Calu3 (cell line): ENCODE data around the gene CLDN5. TPM values are rescaled to one million over a fixed set of nuclear protein-coding genes. Genes with fewer than 3 reads are reported as not detected.

Source experiments
- BruUV-seq: library from RNA; stranded (reverse); fragments of 400-500 nt; replicated peaks from 2 replicates; lab custom pipeline; 2021; lab: Mats Ljungman, UMichigan
- CTCF ChIA-PET: fragments of 300-600 bp; sonication (Branson Sonifier 250); formaldehyde crosslinking; loops from one replicate; lab custom pipeline; 2022; ENCODE audit warnings: antibody characterized with exemption; lab: Charles Lee
- DNase-seq: peaks from one replicate; pipeline ENCODE4 v3.0.0; 2022
- H3K27ac Mint-ChIP-seq: one replicate; pipeline ENCODE4 v1.8.0; 2022; ENCODE audit warnings: mixed read lengths; ENCODE audit not compliant: unreplicated experiment
- H3K27me3 Mint-ChIP-seq: one replicate; pipeline ENCODE4 v1.8.0; 2022; ENCODE audit warnings: mixed read lengths; ENCODE audit not compliant: unreplicated experiment
- H3K36me3 Mint-ChIP-seq: one replicate; pipeline ENCODE4 v1.8.0; 2022; ENCODE audit warnings: mild to moderate bottlenecking, moderate library complexity, mixed read lengths; ENCODE audit not compliant: insufficient read depth, unreplicated experiment
- H3K4me1 Mint-ChIP-seq: one replicate; pipeline ENCODE4 v1.8.0; 2022; ENCODE audit warnings: mild to moderate bottlenecking, low read depth, mixed read lengths; ENCODE audit not compliant: unreplicated experiment
- H3K4me3 Mint-ChIP-seq: one replicate; pipeline ENCODE4 v1.8.0; 2022; ENCODE audit warnings: mild to moderate bottlenecking, low read depth, moderate library complexity, mixed read lengths; ENCODE audit not compliant: unreplicated experiment
- H3K9me3 Mint-ChIP-seq: one replicate; pipeline ENCODE4 v1.8.0; 2022; ENCODE audit warnings: low read depth, mixed read lengths; ENCODE audit not compliant: unreplicated experiment
- intact Hi-C: fragments of 100-400 bp; cut with micrococcal nuclease; formaldehyde crosslinking; loops from one replicate; pipeline ENCODE4 v1.10.0; 2022; ENCODE audit not compliant: unreplicated experiment
- total RNA-seq: library from RNA; stranded (reverse); gene quantifications from 2 replicates; pipeline ENCODE4 v1.2.3, GENCODE V29; 2022
- TF ChIP-seq, protein P1 (sequence below): fragments of 200-600 bp; IDR thresholded peaks from one replicate; pipeline ENCODE4 v1.8.0; 2022; ENCODE audit warnings: antibody characterized with exemption; ENCODE audit not compliant: unreplicated experiment

CLDN5 gene
- total RNA-seq, 1 experiment from 2014 or later: not detected

DNA sequence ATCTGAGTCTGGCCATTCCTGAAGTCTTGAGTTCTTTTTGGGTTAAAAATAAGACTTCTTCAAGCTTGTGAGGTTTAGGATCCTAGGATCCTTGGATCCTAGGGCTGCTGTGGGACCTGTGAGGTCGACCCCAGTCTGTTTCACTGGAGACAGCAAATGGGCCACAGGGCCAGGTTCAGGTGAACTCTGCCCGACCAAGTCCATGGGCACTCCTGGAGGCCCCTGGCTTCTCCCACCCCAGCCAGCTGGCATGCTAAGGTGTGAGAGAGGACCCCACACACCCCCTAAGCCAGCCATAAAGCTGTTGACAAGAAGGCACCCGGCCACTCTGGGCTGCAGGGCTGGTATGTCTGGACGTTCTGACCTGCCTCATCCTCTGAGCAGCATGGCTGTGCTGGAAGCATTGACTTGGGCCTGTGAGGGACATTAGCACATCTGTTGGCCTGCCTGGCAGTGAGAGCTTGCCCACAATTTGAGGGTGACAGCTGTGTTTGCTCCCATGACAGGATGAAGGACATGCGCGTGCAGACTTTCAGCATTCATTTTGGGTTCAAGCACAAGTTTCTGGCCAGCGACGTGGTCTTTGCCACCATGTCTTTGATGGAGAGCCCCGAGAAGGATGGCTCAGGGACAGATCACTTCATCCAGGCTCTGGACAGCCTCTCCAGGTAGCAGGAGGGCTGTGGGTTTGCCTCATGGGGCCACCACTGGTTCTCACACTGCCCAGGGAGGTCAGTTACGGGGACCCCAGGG, 16.0 kb downstream of the CLDN5 start:
- DNase-seq: no peak
- Mint-ChIP-seq H3K27ac (no peak overlapping the region), H3K27me3 (no peaks in the 10 kb centered on the region), H3K9me3 (no peaks in the 10 kb centered on the region), H3K36me3 (peaks cover 22% of the 10 kb centered on the region), H3K4me3 (no peak overlapping the region), H3K4me1 (no peaks in the 10 kb centered on the region)
- BruUV-seq: no TSS peak
- intact Hi-C loops: no loop called here
- CTCF ChIA-PET: interaction anchor here (0.6 kb wide), 1 partner anchor 350 kb away, joined by 3 read pairs; no protein-coding TSS in a partner anchor
- TF ChIP-seq, protein P1, sequence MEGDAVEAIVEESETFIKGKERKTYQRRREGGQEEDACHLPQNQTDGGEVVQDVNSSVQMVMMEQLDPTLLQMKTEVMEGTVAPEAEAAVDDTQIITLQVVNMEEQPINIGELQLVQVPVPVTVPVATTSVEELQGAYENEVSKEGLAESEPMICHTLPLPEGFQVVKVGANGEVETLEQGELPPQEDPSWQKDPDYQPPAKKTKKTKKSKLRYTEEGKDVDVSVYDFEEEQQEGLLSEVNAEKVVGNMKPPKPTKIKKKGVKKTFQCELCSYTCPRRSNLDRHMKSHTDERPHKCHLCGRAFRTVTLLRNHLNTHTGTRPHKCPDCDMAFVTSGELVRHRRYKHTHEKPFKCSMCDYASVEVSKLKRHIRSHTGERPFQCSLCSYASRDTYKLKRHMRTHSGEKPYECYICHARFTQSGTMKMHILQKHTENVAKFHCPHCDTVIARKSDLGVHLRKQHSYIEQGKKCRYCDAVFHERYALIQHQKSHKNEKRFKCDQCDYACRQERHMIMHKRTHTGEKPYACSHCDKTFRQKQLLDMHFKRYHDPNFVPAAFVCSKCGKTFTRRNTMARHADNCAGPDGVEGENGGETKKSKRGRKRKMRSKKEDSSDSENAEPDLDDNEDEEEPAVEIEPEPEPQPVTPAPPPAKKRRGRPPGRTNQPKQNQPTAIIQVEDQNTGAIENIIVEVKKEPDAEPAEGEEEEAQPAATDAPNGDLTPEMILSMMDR: no peak

DNA sequence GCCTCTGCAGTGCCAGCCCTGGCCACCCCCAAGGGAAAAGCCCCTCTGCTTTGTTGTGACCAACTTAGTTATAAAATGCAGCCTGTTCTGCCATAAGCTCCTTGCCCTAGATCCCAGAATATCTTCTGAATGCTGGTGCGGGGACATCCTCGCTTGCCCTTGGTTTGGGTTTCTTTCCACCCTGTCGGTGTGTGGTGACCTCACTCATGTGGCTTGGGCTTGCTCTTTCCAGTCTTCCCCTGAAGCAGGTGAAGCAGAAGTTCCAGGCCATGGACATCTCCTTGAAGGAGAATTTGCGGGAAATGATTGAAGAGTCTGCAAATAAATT, 16.7 kb downstream of the CLDN5 start:
- Mint-ChIP-seq H3K27me3 (no peaks in the 10 kb centered on the region), H3K4me3 (no peak overlapping the region), H3K36me3 (peaks cover 22% of the 10 kb centered on the region), H3K27ac (no peak overlapping the region), H3K4me1 (no peaks in the 10 kb centered on the region), H3K9me3 (no peaks in the 10 kb centered on the region)
- intact Hi-C loops: no loop called here
- TF ChIP-seq, protein P1: no peak
- no peak for DNase-seq
- BruUV-seq: no TSS peak
- CTCF ChIA-PET: interaction anchor here (0.6 kb wide), 1 partner anchor 349 kb away, joined by 3 read pairs; no protein-coding TSS in a partner anchor

DNA sequence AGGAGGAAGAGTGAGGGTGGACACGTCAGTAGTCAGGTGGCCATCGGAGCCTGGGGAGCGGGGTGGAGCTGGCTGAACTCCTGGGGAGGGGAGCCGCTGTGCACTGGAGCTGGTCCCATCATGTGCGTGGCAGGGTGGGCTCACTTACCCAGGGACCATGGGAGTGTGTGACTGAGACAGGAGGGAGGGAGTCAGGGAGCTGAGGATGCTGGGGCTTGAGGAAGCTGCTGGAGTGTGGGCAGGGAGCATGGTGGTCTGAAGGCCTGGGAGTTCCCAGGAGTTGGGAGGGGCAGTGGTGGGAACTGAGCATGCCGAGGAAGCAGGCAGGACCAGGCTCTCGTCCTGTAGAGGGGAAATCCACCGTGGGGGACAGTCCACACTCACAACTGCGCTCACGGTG, 18.0 kb downstream of the CLDN5 start:
- H3K4me3 Mint-ChIP-seq: no peak overlapping the region
- H3K27ac Mint-ChIP-seq: no peak overlapping the region

DNA sequence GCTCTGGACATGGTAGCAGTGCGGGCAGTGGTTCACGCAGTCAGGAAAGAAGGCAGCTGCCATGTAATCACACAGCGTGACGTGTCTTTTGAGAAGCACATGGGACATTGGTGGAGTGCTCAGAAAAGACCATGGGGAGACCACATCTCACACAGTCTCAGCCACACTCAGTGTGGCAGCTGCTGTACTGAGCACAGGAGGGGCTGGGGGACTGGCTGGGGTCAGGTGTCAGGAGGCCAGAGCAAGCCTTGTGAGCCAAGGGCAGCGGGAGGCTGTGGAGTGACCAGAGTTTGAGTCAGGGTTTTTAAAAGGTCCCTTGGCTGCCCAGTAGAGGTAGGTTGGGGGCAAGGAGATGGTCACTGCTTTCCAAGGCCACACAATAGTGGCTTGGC, 18.5 kb downstream of the CLDN5 start:
- TF ChIP-seq, protein P1: no peak
- H3K4me1 Mint-ChIP-seq: no peaks in the 10 kb centered on the region
- no TSS peak for BruUV-seq
- no peak for DNase-seq
- peaks cover 17% of the 10 kb centered on the region for H3K36me3 Mint-ChIP-seq
- H3K9me3 Mint-ChIP-seq: no peaks in the 10 kb centered on the region
- H3K4me3 Mint-ChIP-seq: no peak overlapping the region
- CTCF ChIA-PET: no interaction called here
- no peaks in the 10 kb centered on the region for H3K27me3 Mint-ChIP-seq
- intact Hi-C loops: no loop called here
- H3K27ac Mint-ChIP-seq: no peak overlapping the region

More for the DNA sequence above, 18.0 kb downstream of the CLDN5 start:
- Mint-ChIP-seq H3K4me1 (no peaks in the 10 kb centered on the region), H3K27me3 (no peaks in the 10 kb centered on the region), H3K36me3 (peaks cover 17% of the 10 kb centered on the region), H3K9me3 (no peaks in the 10 kb centered on the region)
- no TSS peak for BruUV-seq
- CTCF ChIA-PET: no interaction called here
- no peak for DNase-seq
- TF ChIP-seq, protein P1: no peak
- intact Hi-C loops: no loop called here
